B cell (primary cell): ENCODE data around the gene MRC2. TPM values are rescaled to one million over a fixed set of nuclear protein-coding genes. Genes with fewer than 3 reads are reported as not detected.
"Not testable (repeated sequence)": the region's sequence is repeated elsewhere in the genome, so short reads cannot be mapped to it uniquely, and the experiment has no call there.

Source experiments
- ATAC-seq: fragments of 200-7000 bp; cut with Tn5 transposase; one replicate; pipeline ENCODE4 v1.10.0; 2021; ENCODE audit warnings: low read depth, mild to moderate bottlenecking, moderate number of reproducible peaks, moderate library complexity
- CTCF ChIA-PET: fragments of 350-600 bp; sonication (Branson Sonifier 250); formaldehyde crosslinking; loops from one replicate; lab custom pipeline; 2021; ENCODE audit warnings: antibody characterized with exemption, inconsistent platforms; lab: Charles Lee
- POLR2A ChIA-PET: fragments of 350-600 bp; sonication (Branson Sonifier 250); formaldehyde crosslinking; loops from one replicate; lab custom pipeline; 2021; ENCODE audit warnings: antibody characterized with exemption; lab: Charles Lee
- DNase-seq: peaks from one replicate; pipeline ENCODE4 v3.0.0; 2013
- H2AFZ ChIP-seq: 2 replicates; pipeline ENCODE4 v1.6.1; 2012; ENCODE audit warnings: mild to moderate bottlenecking, low read depth, low read length; ENCODE audit not compliant: insufficient read depth, poor library complexity, severe bottlenecking
- H3K27ac ChIP-seq, 2 donors: 1 replicate in 1 of 2; 2 replicates in 1 of 2; pipeline ENCODE4 v1.5.1; 2012 to 2013; ENCODE audit warnings: low read length in 2 of 2, mild to moderate bottlenecking in 2 of 2, moderate library complexity in 1 of 2
- H3K27me3 ChIP-seq, 4 experiments: fragments of 200-600 bp in 1 of 4; sonication (generic) in 1 of 4; replicated peaks in 1 of 4; 1 replicate in 2 of 4; 2 replicates in 2 of 4; pipeline versions ENCODE4 v1.6.1 to v1.7.0; 2013 to 2016; ENCODE audit warnings: low read length in 3 of 4, mild to moderate bottlenecking in 2 of 4, mixed read lengths in 1 of 4, moderate library complexity in 1 of 4; ENCODE audit not compliant: insufficient read depth in 4 of 4, control insufficient read depth in 3 of 4; ENCODE audit errors: control extremely low read depth in 1 of 4
- H3K36me3 ChIP-seq, 2 experiments: replicated peaks in 1 of 2; 1 replicate in 1 of 2; 2 replicates in 1 of 2; pipeline versions ENCODE4 v1.6.1 to v1.7.1; 2013; ENCODE audit warnings: low read length in 1 of 2; ENCODE audit not compliant: insufficient read depth in 2 of 2, control insufficient read depth in 1 of 2; ENCODE audit errors: control extremely low read depth in 1 of 2, extremely low read depth in 1 of 2
- H3K4me1 ChIP-seq, 2 donors: fragments of 200-600 bp in 1 of 2; sonication (generic) in 1 of 2; 1 replicate in 1 of 2; 2 replicates in 1 of 2; pipeline versions ENCODE4 v1.5.1 to v1.6.1; 2013 to 2017; ENCODE audit warnings: low read length in 2 of 2; ENCODE audit not compliant: control insufficient read depth in 2 of 2, insufficient read depth in 2 of 2
- H3K4me2 ChIP-seq: replicated peaks from 2 replicates; pipeline ENCODE3; 2012; ENCODE audit warnings: mild to moderate bottlenecking, low read depth, low read length; ENCODE audit not compliant: poor library complexity, severe bottlenecking
- H3K4me3 ChIP-seq, 5 experiments: fragments of 200-600 bp in 1 of 5; sonication (generic) in 1 of 5; 1 replicate in 3 of 5; 2 replicates in 2 of 5; pipeline versions ENCODE4 v1.5.1 to v1.7.0; 2011 to 2016; ENCODE audit warnings: low read length in 4 of 5, mild to moderate bottlenecking in 4 of 5, low read depth in 2 of 5, control low read depth in 1 of 5, moderate library complexity in 1 of 5; ENCODE audit not compliant: insufficient read depth in 1 of 5; ENCODE audit errors: control extremely low read depth in 1 of 5, extremely low read depth in 1 of 5
- H3K79me2 ChIP-seq: fragments of 200-600 bp; sonication (generic); one replicate; pipeline ENCODE4 v1.6.0; 2016; ENCODE audit warnings: low read length; ENCODE audit not compliant: control insufficient read depth, insufficient read depth
- H3K9ac ChIP-seq: fragments of 200-600 bp; sonication (generic); 2 replicates; pipeline ENCODE4 v1.6.1; 2017; ENCODE audit warnings: mild to moderate bottlenecking, low read length, moderate library complexity
- H3K9me3 ChIP-seq, 3 donors: one replicate each; pipeline versions ENCODE4 v1.6.1 to v1.7.1; 2013; ENCODE audit warnings: low read length in 2 of 3; ENCODE audit not compliant: control insufficient read depth in 2 of 3, insufficient read depth in 1 of 3; ENCODE audit errors: control extremely low read depth in 1 of 3
- H4K20me1 ChIP-seq: 2 replicates; pipeline ENCODE4 v1.6.0; 2012; ENCODE audit warnings: mild to moderate bottlenecking, low read length; ENCODE audit not compliant: insufficient read depth, control insufficient read depth, poor library complexity, severe bottlenecking
- H3K27ac Mint-ChIP-seq: one replicate; pipeline ENCODE4 v1.8.0; 2021; ENCODE audit warnings: mixed read lengths
- H3K27me3 Mint-ChIP-seq: one replicate; pipeline ENCODE4 v1.8.0; 2021; ENCODE audit warnings: mixed read lengths
- H3K4me1 Mint-ChIP-seq: one replicate; pipeline ENCODE4 v1.8.0; 2021; ENCODE audit warnings: mixed read lengths
- H3K4me3 Mint-ChIP-seq: one replicate; pipeline ENCODE4 v1.8.0; 2021; ENCODE audit warnings: mixed read lengths
- H3K9me3 Mint-ChIP-seq: one replicate; pipeline ENCODE4 v1.8.0; 2022; ENCODE audit warnings: mixed read lengths; ENCODE audit not compliant: insufficient read depth
- CTCF ChIP-seq: fragments of 200-600 bp; IDR thresholded peaks from one replicate; pipeline ENCODE4 v1.8.0; 2022; ENCODE audit warnings: antibody characterized with exemption, mild to moderate bottlenecking
- EZH2 ChIP-seq: IDR thresholded peaks from 2 replicates; pipeline ENCODE4 v1.6.1; 2012; ENCODE audit warnings: borderline replicate concordance, low read depth, mild to moderate bottlenecking, moderate library complexity, low read length; ENCODE audit not compliant: insufficient read depth, poor library complexity, severe bottlenecking
- WGBS: methylation state at CpG from one replicate; pipeline ENCODE4 v1.1.5; 2013; ENCODE audit warnings: missing lambda C conversion rate; ENCODE audit not compliant: insufficient coverage; 5-methylcytosine and 5-hydroxymethylcytosine counted together
- intact Hi-C: fragments of 100-400 bp; cut with micrococcal nuclease; formaldehyde crosslinking; loops from one replicate; pipeline ENCODE4 v1.10.0; 2022
- polyA plus RNA-seq: library from polyadenylated mRNA; depleted of rRNA; stranded (reverse); fragments of >200 nt; gene quantifications from 2 replicates; pipeline ENCODE4 v1.2.3, GENCODE V29; 2012
- total RNA-seq, 2 donors: library from RNA; stranded (reverse); fragments of 120-200 nt in 1 of 2; gene quantifications; 1 replicate in 1 of 2; 2 replicates in 1 of 2; pipeline versions ENCODE4 v1.2.3 to v1.2.4, GENCODE V29; 2013 to 2022

MRC2 gene
- total and polyA plus RNA-seq, 2 donors (not counting 1 experiment from before 2014, with no cell fraction given) = 0.09 to 0.34 TPM

GRCh38 chr17:62696726-62697490 lies 69.4 kb downstream of the MRC2 start:
- no peak for ATAC-seq
- ChIA-PET CTCF (no interaction called here), POLR2A (no interaction called here)
- Histone ChIP-seq H3K79me2 (no peaks in the 10 kb centered on the region), H3K27ac (no peak overlapping the region), H3K4me1 (no peaks in the 10 kb centered on the region), H3K27me3 (no peaks in the 10 kb centered on the region), H4K20me1 (no peaks in the 10 kb centered on the region), H3K4me3 (no peak overlapping the region), H2AFZ (no peak overlapping the region), H3K4me2 (no peak overlapping the region), H3K9ac (no peak overlapping the region), H3K36me3 (no peaks in the 10 kb centered on the region), H3K9me3 (no peaks in the 10 kb centered on the region)
- Mint-ChIP-seq H3K27ac (no peak overlapping the region), H3K27me3 (peaks cover 6% of the 10 kb centered on the region), H3K4me1 (no peaks in the 10 kb centered on the region), H3K4me3 (no peak overlapping the region), H3K9me3 (no peaks in the 10 kb centered on the region)
- WGBS = 96% methylated on average over 25 of the region's 27 CpGs
- TF ChIP-seq EZH2 (no peak), CTCF (no peak)
- intact Hi-C loops = no loop called here
- no peak for DNase-seq

- H3K4me1 Mint-ChIP-seq, intact Hi-C loops, H3K79me2 ChIP-seq, H3K4me1 ChIP-seq, H3K4me2 ChIP-seq, H3K9me3 ChIP-seq, ATAC-seq, H3K9ac ChIP-seq, DNase-seq, H3K4me3 Mint-ChIP-seq, H3K27me3 ChIP-seq, H3K4me3 ChIP-seq, H3K36me3 ChIP-seq, POLR2A ChIA-PET, H3K27ac ChIP-seq, H3K27ac Mint-ChIP-seq, H2AFZ ChIP-seq, H3K9me3 Mint-ChIP-seq, H3K27me3 Mint-ChIP-seq, H4K20me1 ChIP-seq: not testable (repeated sequence)
- WGBS = 88% methylated on average over 3 of the region's 11 CpGs
- CTCF ChIA-PET = interaction anchor here (2.2 kb wide), 1 partner anchor 708 kb away, joined by 5 read pairs; no protein-coding TSS in a partner anchor
Measured at GRCh38 chr17:62698459-62698858, 71.0 kb downstream of the MRC2 start.
